SHP77 (cell line): ENCODE measurements around the gene TARBP1.
"Not testable (repeated sequence)": the region's sequence is repeated elsewhere in the genome, so short reads cannot be mapped to it uniquely, and the experiment has no call there.

Experiments used
- DNase-seq, 2 experiments: peaks; one replicate each; lab custom pipeline; 2025; lab: John Stamatoyannopoulos, UW

The TARBP1 gene

GRCh38 chr1:234478481-234479309, at the start of gene TARBP1:
TARBP1 (minus strand) TSS chr1:234479179; CDS start chr1:234479103, 76 bp downstream.
- peak; percentile 61 to 80 for DNase-seq

- DNase-seq = no peak
Measured at GRCh38 chr1:234528074-234528865, 49.3 kb upstream of the TARBP1 start.

GRCh38 chr1:234527346-234527745, 48.4 kb upstream of the TARBP1 start:
- DNase-seq = no peak

- no peak for DNase-seq
Measured at GRCh38 chr1:234526922-234527321, 47.9 kb upstream of the TARBP1 start.

- DNase-seq = no peak
Measured at GRCh38 chr1:234525099-234525799, 46.3 kb upstream of the TARBP1 start.

GRCh38 chr1:234521836-234522235, 42.9 kb upstream of the TARBP1 start:
- DNase-seq = no peak

GRCh38 chr1:234520908-234521817, 42.2 kb upstream of the TARBP1 start:
- no peak for DNase-seq

GRCh38 chr1:234519506-234519905, 40.5 kb upstream of the TARBP1 start:
- peak; percentile 19 to 36 for DNase-seq

GRCh38 chr1:234518876-234519275, 39.9 kb upstream of the TARBP1 start:
- no peak for DNase-seq

GRCh38 chr1:234518086-234518485, 39.1 kb upstream of the TARBP1 start:
- not testable (repeated sequence) for DNase-seq

- no peak for DNase-seq
Measured at GRCh38 chr1:234517110-234517802, 38.3 kb upstream of the TARBP1 start.

- DNase-seq = no peak
Measured at GRCh38 chr1:234515821-234516241, 36.9 kb upstream of the TARBP1 start.

- no peak for DNase-seq
Measured at GRCh38 chr1:234515411-234515810, 36.4 kb upstream of the TARBP1 start.

GRCh38 chr1:234512451-234512861, 33.5 kb upstream of the TARBP1 start:
- DNase-seq = no peak

GRCh38 chr1:234509457-234510328, 30.7 kb upstream of the TARBP1 start:
- no peak for DNase-seq

- DNase-seq = no peak
Measured at GRCh38 chr1:234507626-234508387, 28.8 kb upstream of the TARBP1 start.

- DNase-seq = no peak
Measured at GRCh38 chr1:234507089-234507488, 28.1 kb upstream of the TARBP1 start.

GRCh38 chr1:234505769-234506102, 26.8 kb upstream of the TARBP1 start:
- no peak for DNase-seq
